ENCODE results near the gene UVRAG.

Gene UVRAG

GRCh38 chr11:75800728-75801361 is 14.2 kb upstream of the UVRAG start:
- peaks cover 3% of the 10 kb centered on the region for H3K36me3 ChIP-seq (ENCODE audit: control insufficient read depth, insufficient read depth, low read length)
- no peak overlapping the region for H3K4me3 ChIP-seq (ENCODE audit: low read depth, low read length)
- H3K9ac ChIP-seq (ENCODE audit: low read depth, low read length): no peak overlapping the region
- H3K27me3 ChIP-seq (ENCODE audit: control insufficient read depth, insufficient read depth, low read length): no peaks in the 10 kb centered on the region
- H3K4me1 ChIP-seq (ENCODE audit: control insufficient read depth, insufficient read depth, low read length): no peaks in the 10 kb centered on the region
- H3K9me3 ChIP-seq (ENCODE audit: control insufficient read depth, insufficient read depth, low read length): no peaks in the 10 kb centered on the region

GRCh38 chr11:75801362-75802020 is 13.5 kb upstream of the UVRAG start:
- H3K9ac ChIP-seq (ENCODE audit: low read depth, low read length): no peak overlapping the region
- peaks cover 3% of the 10 kb centered on the region for H3K36me3 ChIP-seq (ENCODE audit: control insufficient read depth, insufficient read depth, low read length)

GRCh38 chr11:75802021-75802912 is 12.7 kb upstream of the UVRAG start:
- no peak overlapping the region for H3K4me3 ChIP-seq (ENCODE audit: low read depth, low read length)
- no peak overlapping the region for H3K9ac ChIP-seq (ENCODE audit: low read depth, low read length)
- H3K9me3 ChIP-seq (ENCODE audit: control insufficient read depth, insufficient read depth, low read length): no peaks in the 10 kb centered on the region
- H3K4me1 ChIP-seq (ENCODE audit: control insufficient read depth, insufficient read depth, low read length): no peaks in the 10 kb centered on the region
- no peaks in the 10 kb centered on the region for H3K27me3 ChIP-seq (ENCODE audit: control insufficient read depth, insufficient read depth, low read length)
- H3K36me3 ChIP-seq (ENCODE audit: control insufficient read depth, insufficient read depth, low read length): peaks cover 3% of the 10 kb centered on the region

More at GRCh38 chr11:75801362-75802020, 13.5 kb upstream of the UVRAG start:
- Histone ChIP-seq H3K27me3 (ENCODE audit: control insufficient read depth, insufficient read depth, low read length) (no peaks in the 10 kb centered on the region), H3K4me3 (ENCODE audit: low read depth, low read length) (no peak overlapping the region), H3K4me1 (ENCODE audit: control insufficient read depth, insufficient read depth, low read length) (no peaks in the 10 kb centered on the region), H3K9me3 (ENCODE audit: control insufficient read depth, insufficient read depth, low read length) (no peaks in the 10 kb centered on the region)

- Histone ChIP-seq H3K4me1 (ENCODE audit: control insufficient read depth, insufficient read depth, low read length) (no peaks in the 10 kb centered on the region), H3K9me3 (ENCODE audit: control insufficient read depth, insufficient read depth, low read length) (no peaks in the 10 kb centered on the region), H3K9ac (ENCODE audit: low read depth, low read length) (no peak overlapping the region), H3K27me3 (ENCODE audit: control insufficient read depth, insufficient read depth, low read length) (no peaks in the 10 kb centered on the region), H3K4me3 (ENCODE audit: low read depth, low read length) (no peak overlapping the region), H3K36me3 (ENCODE audit: control insufficient read depth, insufficient read depth, low read length) (peaks cover 3% of the 10 kb centered on the region)
These were observed 11.8 kb upstream of the UVRAG start for GRCh38 chr11:75802913-75803820.

GRCh38 chr11:75809111-75809510 is 5.9 kb upstream of the UVRAG start:
- Histone ChIP-seq H3K36me3 (ENCODE audit: control insufficient read depth, insufficient read depth, low read length) (no peaks in the 10 kb centered on the region), H3K4me1 (ENCODE audit: control insufficient read depth, insufficient read depth, low read length) (peaks cover 3% of the 10 kb centered on the region), H3K27me3 (ENCODE audit: control insufficient read depth, insufficient read depth, low read length) (no peaks in the 10 kb centered on the region), H3K9ac (ENCODE audit: low read depth, low read length) (no peak overlapping the region), H3K4me3 (ENCODE audit: low read depth, low read length) (no peak overlapping the region), H3K9me3 (ENCODE audit: control insufficient read depth, insufficient read depth, low read length) (no peaks in the 10 kb centered on the region)

- H3K36me3 ChIP-seq (ENCODE audit: control insufficient read depth, insufficient read depth, low read length): no peaks in the 10 kb centered on the region
- no peaks in the 10 kb centered on the region for H3K9me3 ChIP-seq (ENCODE audit: control insufficient read depth, insufficient read depth, low read length)
- H3K4me1 ChIP-seq (ENCODE audit: control insufficient read depth, insufficient read depth, low read length): peaks cover 3% of the 10 kb centered on the region
- H3K9ac ChIP-seq (ENCODE audit: low read depth, low read length): no peak overlapping the region
- no peak overlapping the region for H3K4me3 ChIP-seq (ENCODE audit: low read depth, low read length)
- no peaks in the 10 kb centered on the region for H3K27me3 ChIP-seq (ENCODE audit: control insufficient read depth, insufficient read depth, low read length)
These were observed 5.0 kb upstream of the UVRAG start for GRCh38 chr11:75809991-75810390.

GRCh38 chr11:75810637-75811390 is 4.2 kb upstream of the UVRAG start:
- Histone ChIP-seq H3K27me3 (ENCODE audit: control insufficient read depth, insufficient read depth, low read length) (no peaks in the 10 kb centered on the region), H3K36me3 (ENCODE audit: control insufficient read depth, insufficient read depth, low read length) (no peaks in the 10 kb centered on the region), H3K9me3 (ENCODE audit: control insufficient read depth, insufficient read depth, low read length) (no peaks in the 10 kb centered on the region), H3K4me1 (ENCODE audit: control insufficient read depth, insufficient read depth, low read length) (peaks cover 3% of the 10 kb centered on the region), H3K4me3 (ENCODE audit: low read depth, low read length) (no peak overlapping the region), H3K9ac (ENCODE audit: low read depth, low read length) (no peak overlapping the region)

GRCh38 chr11:75811485-75811884 is 3.5 kb upstream of the UVRAG start:
- H3K27me3 ChIP-seq (ENCODE audit: control insufficient read depth, insufficient read depth, low read length): peaks cover 6% of the 10 kb centered on the region
- H3K36me3 ChIP-seq (ENCODE audit: control insufficient read depth, insufficient read depth, low read length): no peaks in the 10 kb centered on the region
- H3K4me1 ChIP-seq (ENCODE audit: control insufficient read depth, insufficient read depth, low read length): peaks cover 3% of the 10 kb centered on the region
- no peak overlapping the region for H3K4me3 ChIP-seq (ENCODE audit: low read depth, low read length)
- no peak overlapping the region for H3K9ac ChIP-seq (ENCODE audit: low read depth, low read length)
- no peaks in the 10 kb centered on the region for H3K9me3 ChIP-seq (ENCODE audit: control insufficient read depth, insufficient read depth, low read length)

- peaks cover 6% of the 10 kb centered on the region for H3K27me3 ChIP-seq (ENCODE audit: control insufficient read depth, insufficient read depth, low read length)
- peaks cover 3% of the 10 kb centered on the region for H3K4me1 ChIP-seq (ENCODE audit: control insufficient read depth, insufficient read depth, low read length)
- H3K9me3 ChIP-seq (ENCODE audit: control insufficient read depth, insufficient read depth, low read length): no peaks in the 10 kb centered on the region
- no peak overlapping the region for H3K4me3 ChIP-seq (ENCODE audit: low read depth, low read length)
- no peaks in the 10 kb centered on the region for H3K36me3 ChIP-seq (ENCODE audit: control insufficient read depth, insufficient read depth, low read length)
- H3K9ac ChIP-seq (ENCODE audit: low read depth, low read length): no peak overlapping the region
These were observed 2.4 kb upstream of the UVRAG start for GRCh38 chr11:75812542-75813040.

GRCh38 chr11:75813124-75813523 is 1.9 kb upstream of the UVRAG start:
- Histone ChIP-seq H3K9ac (ENCODE audit: low read depth, low read length) (no peak overlapping the region), H3K9me3 (ENCODE audit: control insufficient read depth, insufficient read depth, low read length) (no peaks in the 10 kb centered on the region), H3K27me3 (ENCODE audit: control insufficient read depth, insufficient read depth, low read length) (peaks cover 6% of the 10 kb centered on the region), H3K4me1 (ENCODE audit: control insufficient read depth, insufficient read depth, low read length) (peaks cover 3% of the 10 kb centered on the region), H3K4me3 (ENCODE audit: low read depth, low read length) (no peak overlapping the region), H3K36me3 (ENCODE audit: control insufficient read depth, insufficient read depth, low read length) (no peaks in the 10 kb centered on the region)
